Smooth muscle cell (in vitro differentiated cells): ENCODE data around the gene DUSP1. TPM values are rescaled to one million over a fixed set of nuclear protein-coding genes. Genes with fewer than 3 reads are reported as not detected.
A peak's percentile ranks its signal among the peaks of the same experiment; 100 is the strongest.

Source experiments
- DNase-seq: peaks from one replicate; lab custom pipeline; 2025; ENCODE audit not compliant: unreplicated experiment; lab: John Stamatoyannopoulos, UW
- H2AFZ ChIP-seq: fragments of 200-600 bp; sonication (generic); 2 replicates; pipeline ENCODE4 v1.6.0; 2016; ENCODE audit warnings: antibody characterized with exemption, low read depth, mild to moderate bottlenecking
- H3F3A ChIP-seq: fragments of 200-600 bp; sonication (generic); 2 replicates; pipeline ENCODE4 v1.6.0; 2017; ENCODE audit warnings: antibody characterized with exemption, low read depth
- H3K27ac ChIP-seq: fragments of 200-600 bp; sonication (generic); 2 replicates; pipeline ENCODE4 v1.5.1; 2016; ENCODE audit warnings: low read depth, mild to moderate bottlenecking
- H3K27me3 ChIP-seq: fragments of 200-600 bp; sonication (generic); 2 replicates; pipeline ENCODE4 v1.6.1; 2016; ENCODE audit warnings: low read depth, mild to moderate bottlenecking
- H3K36me3 ChIP-seq: fragments of 200-600 bp; sonication (generic); 2 replicates; pipeline ENCODE4 v1.5.1; 2016; ENCODE audit warnings: low read depth
- H3K4me1 ChIP-seq: fragments of 200-600 bp; sonication (generic); 2 replicates; pipeline ENCODE4 v1.5.1; 2016; ENCODE audit warnings: low read depth
- H3K4me2 ChIP-seq: fragments of 200-600 bp; sonication (generic); 2 replicates; pipeline ENCODE4 v1.6.0; 2016; ENCODE audit warnings: mild to moderate bottlenecking
- H3K4me3 ChIP-seq: fragments of 200-600 bp; sonication (generic); 2 replicates; pipeline ENCODE4 v1.5.1; 2016; ENCODE audit warnings: mild to moderate bottlenecking
- H3K79me2 ChIP-seq: fragments of 200-600 bp; sonication (generic); 2 replicates; pipeline ENCODE4 v1.6.0; 2016; ENCODE audit warnings: low read depth, mild to moderate bottlenecking
- H3K9ac ChIP-seq: fragments of 200-600 bp; sonication (generic); 2 replicates; pipeline ENCODE4 v1.6.0; 2016; ENCODE audit warnings: low read depth
- H3K9me3 ChIP-seq: fragments of 200-600 bp; sonication (generic); replicated peaks from 2 replicates; pipeline ENCODE4 v1.5.1; 2016; ENCODE audit warnings: low read depth
- H4K20me1 ChIP-seq: fragments of 200-600 bp; sonication (generic); 2 replicates; pipeline ENCODE4 v1.6.0; 2016; ENCODE audit warnings: low read depth
- WGBS: methylation state at CpG from one replicate; pipeline ENCODE4 v1.1.7; 2016; ENCODE audit warnings: low lambda C conversion rate; 5-methylcytosine and 5-hydroxymethylcytosine counted together
- polyA plus RNA-seq: library from polyadenylated mRNA; unstranded; fragments of >200 nt; fragmentation: Nextera tagmentation; extraction: Ambion mirVana; gene quantifications from 2 replicates; pipeline ENCODE4 v1.2.1, GENCODE V29; 2016
- total RNA-seq: library from RNA; depleted of rRNA; stranded (reverse); fragments of >200 nt; gene quantifications from 2 replicates; pipeline ENCODE4 v1.2.3, GENCODE V29; 2014
- TF ChIP-seq, protein P1 (sequence below): fragments of 200-600 bp; sonication (generic); IDR thresholded peaks from 2 replicates; pipeline ENCODE4 v1.5.1; 2017; ENCODE audit warnings: borderline replicate concordance, mild to moderate bottlenecking, antibody characterized with exemption; ENCODE audit not compliant: insufficient read depth, poor library complexity, severe bottlenecking

The DUSP1 gene
- total and polyA plus RNA-seq, 2 experiments from 2014 or later: 817 to 995 TPM

DNA sequence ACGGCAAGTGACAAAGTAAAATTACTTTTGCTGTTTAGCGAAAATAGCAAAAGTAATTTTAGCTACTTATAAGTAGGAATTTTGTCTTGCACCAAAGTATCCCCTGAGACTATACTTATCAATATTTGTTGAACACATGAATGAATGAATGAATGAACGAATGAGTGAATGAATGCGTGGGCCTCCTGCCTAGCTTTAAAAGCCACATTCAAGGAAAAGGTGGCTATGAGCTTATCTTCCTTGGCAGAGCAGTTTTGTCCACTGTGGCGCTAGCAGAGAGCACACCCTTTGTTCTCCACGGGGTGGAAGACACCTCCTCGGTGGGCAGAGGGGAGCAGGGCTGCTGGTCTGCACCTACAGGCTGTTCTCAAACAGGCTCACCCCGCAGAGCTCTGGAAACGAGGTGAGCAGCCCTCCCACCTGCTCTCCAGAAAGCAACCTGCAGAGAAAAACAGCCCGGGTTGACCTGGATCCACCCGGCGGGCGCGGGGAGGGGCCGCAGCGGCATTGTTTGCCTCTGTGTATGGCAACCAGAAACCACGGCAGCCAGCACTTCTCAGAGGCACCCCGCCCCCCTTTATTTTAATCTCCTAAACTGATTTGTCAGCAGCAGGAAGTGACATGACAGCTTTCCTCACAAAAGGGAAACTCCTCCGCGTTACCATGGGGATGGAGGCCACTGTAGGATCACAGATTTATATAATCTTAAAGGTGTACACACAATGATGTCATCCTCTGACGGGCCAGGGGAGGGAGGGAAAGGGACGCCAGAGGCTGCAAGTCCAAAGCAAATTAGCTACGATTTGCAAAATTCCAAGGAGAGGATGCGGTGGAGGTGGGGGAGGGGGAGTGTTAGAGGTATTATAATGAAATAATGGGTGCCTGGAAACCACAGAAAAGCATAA lies 5.9 kb downstream of the DUSP1 start:
- Histone ChIP-seq H3K4me1 (peaks cover 3% of the 10 kb centered on the region), H3K27ac (peak overlapping the region; percentile 93), H3K4me3 (peak overlapping the region; percentile 38), H3K79me2 (peaks cover 22% of the 10 kb centered on the region), H4K20me1 (peaks cover 28% of the 10 kb centered on the region), H3K27me3 (no peaks in the 10 kb centered on the region), H3F3A (peaks cover 27% of the 10 kb centered on the region), H3K9me3 (no peaks in the 10 kb centered on the region), H3K36me3 (no peaks in the 10 kb centered on the region), H2AFZ (no peak overlapping the region), H3K4me2 (peak overlapping the region; percentile 70), H3K9ac (peak overlapping the region; percentile 83)
- TF ChIP-seq, protein P1, sequence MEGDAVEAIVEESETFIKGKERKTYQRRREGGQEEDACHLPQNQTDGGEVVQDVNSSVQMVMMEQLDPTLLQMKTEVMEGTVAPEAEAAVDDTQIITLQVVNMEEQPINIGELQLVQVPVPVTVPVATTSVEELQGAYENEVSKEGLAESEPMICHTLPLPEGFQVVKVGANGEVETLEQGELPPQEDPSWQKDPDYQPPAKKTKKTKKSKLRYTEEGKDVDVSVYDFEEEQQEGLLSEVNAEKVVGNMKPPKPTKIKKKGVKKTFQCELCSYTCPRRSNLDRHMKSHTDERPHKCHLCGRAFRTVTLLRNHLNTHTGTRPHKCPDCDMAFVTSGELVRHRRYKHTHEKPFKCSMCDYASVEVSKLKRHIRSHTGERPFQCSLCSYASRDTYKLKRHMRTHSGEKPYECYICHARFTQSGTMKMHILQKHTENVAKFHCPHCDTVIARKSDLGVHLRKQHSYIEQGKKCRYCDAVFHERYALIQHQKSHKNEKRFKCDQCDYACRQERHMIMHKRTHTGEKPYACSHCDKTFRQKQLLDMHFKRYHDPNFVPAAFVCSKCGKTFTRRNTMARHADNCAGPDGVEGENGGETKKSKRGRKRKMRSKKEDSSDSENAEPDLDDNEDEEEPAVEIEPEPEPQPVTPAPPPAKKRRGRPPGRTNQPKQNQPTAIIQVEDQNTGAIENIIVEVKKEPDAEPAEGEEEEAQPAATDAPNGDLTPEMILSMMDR: no peak
- WGBS: 11% methylated on average over 24 of the region's 24 CpGs
- DNase-seq: peak; percentile 94

DNA sequence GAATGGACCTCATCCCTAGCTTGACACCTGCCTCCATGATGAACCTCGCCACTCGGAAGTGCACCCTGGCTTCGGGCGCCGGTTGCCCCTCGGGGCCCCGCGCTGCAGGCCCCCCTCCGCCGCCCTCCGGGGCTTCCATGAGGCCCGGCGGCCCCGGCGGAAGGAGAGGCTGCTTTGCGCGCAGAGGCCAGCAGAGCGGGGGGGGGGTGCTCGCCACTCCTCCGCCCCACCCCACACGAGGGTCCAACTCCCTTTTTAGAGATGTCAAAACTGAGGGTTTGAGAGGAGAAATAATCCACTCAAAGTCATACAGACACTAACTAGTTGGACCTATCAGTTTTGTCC lies 7.9 kb downstream of the DUSP1 start:
- peaks cover 8% of the 10 kb centered on the region for H4K20me1 ChIP-seq
- DNase-seq: no peak
- no peak overlapping the region for H3K9ac ChIP-seq
- TF ChIP-seq, protein P1: no peak
- H3K79me2 ChIP-seq: peaks cover 1% of the 10 kb centered on the region
- peaks cover 9% of the 10 kb centered on the region for H3F3A ChIP-seq
- H3K9me3 ChIP-seq: no peaks in the 10 kb centered on the region
- H3K4me2 ChIP-seq: no peak overlapping the region
- no peak overlapping the region for H2AFZ ChIP-seq
- 92% methylated on average over 18 of the region's 21 CpGs for WGBS
- no peaks in the 10 kb centered on the region for H3K27me3 ChIP-seq
- H3K27ac ChIP-seq: no peak overlapping the region
- peaks cover 7% of the 10 kb centered on the region for H3K4me1 ChIP-seq
- H3K4me3 ChIP-seq: no peak overlapping the region
- no peaks in the 10 kb centered on the region for H3K36me3 ChIP-seq

DNA sequence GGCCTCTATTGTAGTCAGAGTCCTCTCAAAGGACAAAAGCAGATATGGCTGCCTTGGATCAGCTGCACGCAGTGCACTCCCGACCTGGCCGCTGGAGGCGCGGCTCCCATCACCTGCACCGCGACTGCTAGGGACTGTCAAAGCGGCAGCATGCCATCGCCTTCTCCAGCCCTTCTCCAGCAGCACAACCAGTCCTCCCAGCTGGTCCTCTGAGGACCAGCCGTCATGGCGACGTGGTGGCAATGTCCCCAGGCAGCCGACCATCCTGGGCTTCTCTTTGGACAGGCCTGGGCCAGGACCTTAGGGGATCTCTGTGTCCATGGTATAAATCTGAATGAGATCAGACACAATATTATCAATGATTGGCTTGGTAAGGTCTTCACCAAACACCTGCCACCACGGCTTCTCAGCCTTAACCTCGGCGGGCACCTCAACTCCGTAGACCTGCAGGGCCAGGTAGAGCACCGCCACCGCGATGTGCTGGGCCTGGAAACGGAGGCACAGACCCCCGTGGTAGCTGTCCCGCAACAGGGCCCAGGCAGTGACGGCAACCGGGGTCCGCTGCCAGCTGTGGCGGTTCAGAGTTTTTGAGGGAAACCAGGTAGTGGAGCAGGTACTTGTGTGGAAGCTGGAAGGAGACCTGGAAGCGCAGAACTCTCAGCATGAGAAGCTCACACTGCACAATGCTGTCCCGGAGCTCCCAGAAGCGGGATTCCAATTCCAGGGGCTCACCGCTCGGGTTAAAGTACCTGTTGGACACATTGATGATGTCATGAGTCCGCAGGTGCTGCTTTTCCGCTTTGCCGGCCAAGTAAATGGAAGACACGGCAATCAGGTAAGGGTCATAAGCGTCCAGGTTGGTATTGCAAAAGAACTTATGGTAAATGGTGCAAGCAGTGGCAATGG lies 8.5 kb downstream of the DUSP1 start:
- peaks cover 3% of the 10 kb centered on the region for H3F3A ChIP-seq
- no peaks in the 10 kb centered on the region for H3K9me3 ChIP-seq
- no peak overlapping the region for H3K4me3 ChIP-seq
- H3K79me2 ChIP-seq: no peaks in the 10 kb centered on the region
- H3K27me3 ChIP-seq: no peaks in the 10 kb centered on the region
- no peak for DNase-seq
- no peak overlapping the region for H3K4me2 ChIP-seq
- H3K27ac ChIP-seq: no peak overlapping the region
- H3K9ac ChIP-seq: no peak overlapping the region
- H3K36me3 ChIP-seq: no peaks in the 10 kb centered on the region
- H4K20me1 ChIP-seq: peaks cover 1% of the 10 kb centered on the region
- H3K4me1 ChIP-seq: peaks cover 7% of the 10 kb centered on the region
- TF ChIP-seq, protein P1: no peak
- WGBS: 94% methylated on average over 37 of the region's 37 CpGs
- no peak overlapping the region for H2AFZ ChIP-seq
